ENCODE data around the gene B3GAT3. TPM values are rescaled to one million over a fixed set of nuclear protein-coding genes. Genes with fewer than 3 reads are reported as not detected.

The B3GAT3 gene
- total RNA-seq, 1 experiment from 2014 or later: 51.2 TPM

- TF ChIP-seq REST (IDR thresholded peaks at IDR 0.05; ENCODE audit: low read depth) (no peak), CBX3 (IDR thresholded peaks at IDR 0.05; ENCODE audit: low read depth) (no peak), ZFX (IDR thresholded peaks at IDR 0.05) (no peak), YY1 (IDR thresholded peaks at IDR 0.05; ENCODE audit: extremely low read depth, insufficient replicate concordance, low read depth, low read length) (no peak)
Measured at GRCh38 chr11:62646825-62647608, 25.2 kb upstream of the B3GAT3 start (continued).

GRCh38 chr11:62645946-62646824 lies 24.4 kb upstream of the B3GAT3 start, which contains the start of gene GANAB:
Gene GANAB, minus strand, starts transcription at chr11:62646613. Its CDS starts 14 bp downstream, at chr11:62646599.
- Histone ChIP-seq H3K9me3 (ENCODE audit: control insufficient read depth in 1 of 2, insufficient read depth in 1 of 2, low read depth in 1 of 2, low read length in 2 of 2) (no peaks in the 10 kb centered on the region), H3K4me2 (ENCODE audit: low read length) (peak within 1 kb of the TSS; percentile 84), H2AFZ (ENCODE audit: low read depth, low read length, poor library complexity, severe bottlenecking) (no peak within 1 kb of the TSS), H3K4me3 (replicated peaks in 1 of 2; ENCODE audit: low read depth in 1 of 2, low read length in 2 of 2) (peak within 1 kb of the TSS; percentile 96 to 100), H3K27ac (ENCODE audit: low read depth, low read length) (peak within 1 kb of the TSS; percentile 92), H3K27me3 (ENCODE audit: insufficient read depth, low read length) (no peaks in the 10 kb centered on the region), H4K20me1 (ENCODE audit: insufficient read depth) (no peaks in the 10 kb centered on the region), H3K9ac (ENCODE audit: low read length) (peak within 1 kb of the TSS; percentile 99), H3K9me2 (ENCODE audit: insufficient read depth) (no peaks in the 10 kb centered on the region), H3K36me3 (ENCODE audit: control insufficient read depth in 1 of 2, insufficient read depth in 2 of 2, low read length in 2 of 2) (peaks cover 10 to 22% of the 10 kb centered on the region in 2 experiments; a peak in 3 of 4 replicates), H3K79me2 (ENCODE audit: insufficient read depth, low read length) (peaks cover 65% of the 10 kb centered on the region), H3K4me1 (ENCODE audit: control insufficient read depth in 1 of 2, insufficient read depth in 2 of 2, low read length in 2 of 2) (peaks cover 5 to 20% of the 10 kb centered on the region in 2 experiments; a peak in 3 of 4 replicates)
- RAD21 ChIA-PET (ENCODE audit: low non-redundant PET in 1 of 2, low total read pairs in 2 of 2, uncharacterized antibody in 2 of 2, unreplicated experiment in 2 of 2): interaction anchor here in 1 of 2 experiments (0.6 kb wide), 1 partner anchor 248 kb away, joined by 3 read pairs; no protein-coding TSS in a partner anchor
- intact Hi-C loops (cut with micrococcal nuclease): loop anchor here (5.0 kb wide), 1 partner anchor 34 kb away; the partner anchor contains the start of genes EML3 and ROM1
- DNase-seq (ENCODE audit: low read depth, low spot score) (peak; percentile 88), ATAC-seq (peak; percentile 97)
- TSS peak; percentile 54 for BruUV-seq (replicated peaks)
- POLR2A ChIA-PET: interaction anchor here (0.8 to 14.1 kb wide), 5 partner anchors 9 to 195 kb away, joined by 3 to 195 read pairs (median 5); partner anchors contain the start of genes B3GAT3, C11orf98 and CSKMT
- CTCF ChIA-PET: interaction anchor here (1.6 kb wide), 1 partner anchor 221 kb away, joined by 4 read pairs; no protein-coding TSS in a partner anchor
- TF ChIP-seq ELF1 (IDR thresholded peaks at IDR 0.05; ENCODE audit: borderline replicate concordance, low read depth) (no peak), POLR2A (IDR thresholded peaks at IDR 0.05; ENCODE audit: borderline replicate concordance, extremely low read depth, insufficient read depth, insufficient read length) (peak; percentile 83), POLR2AphosphoS5 (IDR thresholded peaks at IDR 0.05; ENCODE audit: low read depth, low read length) (peak; percentile 98), FOSL1 (IDR thresholded peaks at IDR 0.05; ENCODE audit: low read depth) (no peak; the same call in 1 of the 2 replicates), ZNF274 (IDR thresholded peaks at IDR 0.05; ENCODE audit: low read depth, low read length) (no peak), EZH2 (IDR thresholded peaks at IDR 0.05) (no peak), TCF7L2 (IDR thresholded peaks at IDR 0.05; ENCODE audit: borderline replicate concordance, extremely low read depth, insufficient read depth, insufficient read length) (no peak), ZFX (IDR thresholded peaks at IDR 0.05) (peak; percentile 95), EGR1 (IDR thresholded peaks at IDR 0.05; ENCODE audit: low read depth) (peak; percentile 69), CTCF (IDR thresholded peaks at IDR 0.05 in 2 of 3, conservative IDR thresholded peaks at IDR 0.05 in 1 of 3; ENCODE audit: borderline replicate concordance in 1 of 3, insufficient read depth in 1 of 3, low read depth in 2 of 3, low read length in 2 of 3) (no peak)
